G401 (cell line): Measurements from ENCODE around the gene STRA8. TPM values are rescaled to one million over a fixed set of nuclear protein-coding genes. Genes with fewer than 3 reads are reported as not detected.
"Not testable (repeated sequence)": the region's sequence is repeated elsewhere in the genome, so short reads cannot be mapped to it uniquely, and the experiment has no call there.

Source experiments
- DNase-seq: peaks from one replicate; pipeline ENCODE4 v3.0.0-alpha.2; 2015; ENCODE audit warnings: low spot score
- in situ Hi-C: cut with HindIII; loops from 2 replicates; pipeline ENCODE4 v1.10.0; 2016; ENCODE audit warnings: low sequenced_read_pairs, mixed read lengths
- total RNA-seq: library from RNA; depleted of rRNA; stranded (reverse); fragments of >200 nt; shearing (Covaris generic); gene quantifications from 2 replicates; pipeline ENCODE4 v1.2.3, GENCODE V29; 2014

The STRA8 gene
- total RNA-seq, 1 experiment from 2014 or later, result not detected

DNA sequence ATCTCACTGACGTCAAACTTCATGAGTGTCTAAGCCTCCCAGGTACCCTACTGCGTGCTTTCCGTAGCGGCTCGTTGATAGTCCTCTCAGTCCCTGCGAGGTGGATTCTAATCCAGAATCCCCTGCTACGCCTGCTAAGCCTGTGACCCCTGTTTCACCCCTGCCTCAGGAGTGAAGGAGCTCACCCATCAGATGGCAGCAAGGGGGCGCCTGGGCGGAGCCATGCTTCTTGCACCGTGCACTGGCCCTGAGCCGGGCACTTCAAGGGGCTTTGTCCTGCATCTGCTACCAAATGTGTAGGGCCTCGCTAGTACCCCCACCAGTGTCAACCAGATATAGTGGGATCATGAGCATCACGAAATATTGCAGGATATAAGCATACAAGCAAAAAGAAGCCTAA, 918 bp upstream of the STRA8 start:
- no peak for DNase-seq
- in situ Hi-C loops, result no loop called here

DNA sequence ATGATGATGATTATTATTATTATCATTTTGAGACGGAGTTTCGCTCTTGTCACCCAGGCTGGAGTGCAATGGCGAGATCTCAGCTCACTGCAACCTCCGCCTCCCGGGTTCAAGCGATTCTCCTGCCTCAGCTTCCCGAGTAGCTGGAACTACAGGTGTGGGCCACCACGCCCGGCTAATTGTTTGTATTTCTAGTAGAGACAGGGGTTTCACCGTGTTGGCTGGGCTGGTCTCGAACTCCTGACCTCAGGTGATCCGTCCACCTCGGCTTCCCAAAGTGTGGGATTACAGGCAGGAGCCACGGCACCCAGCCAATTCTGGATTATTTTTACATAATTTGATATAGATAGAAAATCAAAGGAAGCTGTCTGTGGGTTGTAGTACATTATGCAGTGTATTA, 457 bp downstream of the STRA8 start:
- in situ Hi-C loops, DNase-seq: not testable (repeated sequence)

DNA sequence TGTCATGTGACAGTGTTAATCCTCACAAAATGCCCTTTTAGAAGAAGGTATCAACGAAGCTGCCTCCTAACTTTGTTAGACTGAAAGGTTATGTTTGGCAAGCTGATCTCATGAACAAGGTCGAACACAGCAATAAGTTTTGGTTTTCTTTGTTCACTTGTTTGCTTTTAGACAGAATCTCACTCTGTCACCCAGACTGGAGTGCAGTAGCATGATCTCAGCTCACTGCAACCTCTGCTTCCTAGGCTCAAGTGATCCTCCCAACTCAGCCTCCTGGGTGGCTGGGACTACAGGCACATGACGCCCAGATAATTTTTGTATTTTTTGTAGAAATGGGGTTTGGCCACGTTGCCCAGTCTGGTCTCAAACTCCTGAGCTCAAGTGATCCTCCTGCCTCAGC, 1.1 kb downstream of the STRA8 start:
- in situ Hi-C loops, result no loop called here
- no peak for DNase-seq

DNA sequence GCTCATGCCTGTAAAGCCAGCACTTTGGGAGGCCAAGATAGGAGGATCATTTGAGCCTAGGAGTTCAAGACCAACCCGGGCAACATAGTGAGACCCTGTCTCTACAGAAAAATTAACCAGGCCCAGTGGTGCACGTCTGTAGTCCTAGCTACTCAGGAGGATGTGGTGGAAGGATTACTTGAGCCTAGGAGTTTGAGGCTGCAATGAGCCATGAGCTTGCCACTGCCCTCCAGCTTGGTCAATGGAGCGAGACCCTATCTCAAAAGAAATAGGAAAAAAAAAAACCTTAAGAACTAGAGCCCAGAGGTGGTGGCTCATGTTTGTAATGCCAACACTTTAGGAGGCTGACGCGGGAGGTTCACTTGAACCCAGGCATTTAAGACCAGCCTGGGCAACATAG, 2.2 kb downstream of the STRA8 start:
- in situ Hi-C loops, result no loop called here

DNA sequence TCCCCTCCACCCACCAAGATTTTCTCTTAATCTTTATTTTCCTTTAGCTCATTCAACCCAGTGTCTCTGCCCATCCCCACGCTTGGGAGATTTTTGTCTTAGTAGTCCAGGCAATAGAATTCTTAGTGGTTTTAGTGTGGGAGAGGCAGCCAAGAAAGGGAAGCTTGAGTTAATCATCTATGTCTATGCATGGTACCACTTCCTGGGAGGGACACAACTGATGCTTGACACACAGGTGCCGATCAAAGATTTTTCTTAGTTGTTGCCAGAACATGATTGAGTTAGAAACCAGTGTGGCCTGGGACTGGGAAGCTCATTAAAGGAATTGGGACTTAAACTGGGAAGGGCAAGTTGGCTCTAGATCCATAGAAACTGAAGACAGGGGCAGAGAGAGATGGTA, 3.1 kb downstream of the STRA8 start:
- DNase-seq, result no peak
- in situ Hi-C loops, result no loop called here

More for the DNA sequence above, 2.2 kb downstream of the STRA8 start:
- DNase-seq, result no peak

DNA sequence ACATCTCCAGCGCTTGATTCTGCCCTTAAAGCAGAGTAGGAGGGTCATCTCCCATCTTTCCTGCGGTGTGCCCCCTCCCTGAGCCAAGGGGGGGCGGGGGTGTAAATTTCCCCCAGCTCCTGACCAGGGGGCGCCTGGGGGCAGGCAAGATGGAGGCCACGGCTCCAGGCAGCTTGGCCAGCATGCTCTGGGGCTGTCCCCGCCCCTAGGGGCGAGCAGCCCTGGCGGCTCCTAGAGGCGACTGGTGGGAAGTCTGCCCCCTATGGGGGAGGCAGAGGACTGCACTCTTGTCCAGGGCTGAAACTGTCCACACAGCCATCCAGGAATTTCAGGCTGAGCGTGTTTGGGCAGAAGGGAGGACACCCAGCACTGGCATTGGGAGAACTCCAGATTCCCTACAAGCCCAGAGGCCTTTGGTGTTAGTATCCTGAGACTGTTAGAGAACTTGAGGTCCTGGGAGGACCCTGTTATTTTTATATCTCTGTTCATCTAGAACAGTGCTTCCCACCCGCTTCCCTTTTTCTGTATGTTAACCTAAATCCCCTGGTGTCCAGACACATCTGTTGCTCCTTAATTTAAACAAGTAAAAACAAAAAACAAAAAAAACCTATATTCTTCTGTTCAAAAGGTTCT, 4.6 kb downstream of the STRA8 start:
- in situ Hi-C loops, result no loop called here
- DNase-seq, result no peak

DNA sequence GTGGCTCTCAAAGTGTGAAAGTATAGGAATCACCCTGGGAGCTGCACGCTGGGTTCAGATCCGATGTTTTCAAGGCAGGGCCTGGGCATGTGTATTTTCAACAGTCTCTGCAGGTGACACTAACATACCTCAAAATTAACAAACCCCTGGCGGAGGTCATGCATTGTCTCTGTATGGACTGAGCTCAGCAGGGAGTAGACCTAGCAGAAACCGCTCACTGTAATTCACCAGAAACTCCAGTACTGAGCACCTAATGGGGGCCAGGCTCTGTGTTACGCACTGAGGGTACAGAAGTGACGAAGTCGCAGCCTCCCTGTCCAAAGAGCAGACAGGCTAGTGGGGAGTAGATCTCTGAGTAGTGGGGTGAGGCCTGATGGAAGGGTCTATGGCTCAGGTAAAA, 5.6 kb downstream of the STRA8 start:
- in situ Hi-C loops, result no loop called here
- no peak for DNase-seq

DNA sequence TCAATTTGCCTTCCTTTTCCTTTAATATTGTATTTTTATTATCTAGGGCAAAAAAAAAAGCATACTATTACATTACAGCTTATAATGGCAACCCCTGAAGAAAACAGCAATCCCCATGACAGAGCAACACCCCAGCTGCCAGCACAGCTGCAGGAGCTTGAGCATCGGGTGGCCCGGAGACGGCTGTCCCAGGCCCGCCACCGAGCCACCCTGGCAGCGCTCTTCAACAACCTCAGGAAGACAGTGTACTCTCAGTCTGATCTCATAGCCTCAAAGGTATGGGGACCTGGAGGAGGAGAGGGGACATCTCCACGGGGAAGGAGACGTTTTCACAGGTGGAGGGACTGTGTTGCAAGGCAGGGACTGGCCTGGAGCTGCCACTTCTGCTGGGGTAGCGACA, 6.8 kb downstream of the STRA8 start:
- in situ Hi-C loops, result no loop called here
- DNase-seq, result no peak

DNA sequence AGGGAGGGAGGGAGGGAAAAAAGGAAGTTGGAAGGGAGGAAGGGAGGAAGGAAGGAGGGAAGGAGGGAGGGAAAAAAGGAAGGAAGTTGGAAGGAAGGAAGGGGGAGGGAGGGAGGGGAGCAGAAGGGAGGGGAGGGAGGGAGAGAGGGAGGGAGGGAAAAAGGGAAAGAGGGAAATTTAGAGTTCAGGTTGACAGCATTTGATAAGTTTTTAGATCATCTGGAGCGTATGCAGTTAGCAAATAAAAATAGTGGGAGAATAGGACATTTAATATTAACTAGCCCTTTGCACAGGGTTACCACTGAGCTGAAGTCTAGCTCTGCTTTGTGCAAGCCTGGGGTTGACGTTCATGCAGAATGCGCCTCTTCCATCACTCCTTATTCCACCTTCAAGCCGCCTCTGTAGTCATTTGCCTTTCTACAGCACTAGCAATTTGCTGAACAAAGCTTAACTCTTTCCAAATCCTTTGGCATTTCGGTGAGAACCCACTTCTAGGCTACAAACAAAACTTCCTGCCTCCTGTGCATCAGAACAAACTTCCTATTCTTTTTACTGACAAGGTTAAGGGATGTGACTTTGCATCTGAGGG, 8.6 kb downstream of the STRA8 start:
- DNase-seq, result no peak
- in situ Hi-C loops, result no loop called here

DNA sequence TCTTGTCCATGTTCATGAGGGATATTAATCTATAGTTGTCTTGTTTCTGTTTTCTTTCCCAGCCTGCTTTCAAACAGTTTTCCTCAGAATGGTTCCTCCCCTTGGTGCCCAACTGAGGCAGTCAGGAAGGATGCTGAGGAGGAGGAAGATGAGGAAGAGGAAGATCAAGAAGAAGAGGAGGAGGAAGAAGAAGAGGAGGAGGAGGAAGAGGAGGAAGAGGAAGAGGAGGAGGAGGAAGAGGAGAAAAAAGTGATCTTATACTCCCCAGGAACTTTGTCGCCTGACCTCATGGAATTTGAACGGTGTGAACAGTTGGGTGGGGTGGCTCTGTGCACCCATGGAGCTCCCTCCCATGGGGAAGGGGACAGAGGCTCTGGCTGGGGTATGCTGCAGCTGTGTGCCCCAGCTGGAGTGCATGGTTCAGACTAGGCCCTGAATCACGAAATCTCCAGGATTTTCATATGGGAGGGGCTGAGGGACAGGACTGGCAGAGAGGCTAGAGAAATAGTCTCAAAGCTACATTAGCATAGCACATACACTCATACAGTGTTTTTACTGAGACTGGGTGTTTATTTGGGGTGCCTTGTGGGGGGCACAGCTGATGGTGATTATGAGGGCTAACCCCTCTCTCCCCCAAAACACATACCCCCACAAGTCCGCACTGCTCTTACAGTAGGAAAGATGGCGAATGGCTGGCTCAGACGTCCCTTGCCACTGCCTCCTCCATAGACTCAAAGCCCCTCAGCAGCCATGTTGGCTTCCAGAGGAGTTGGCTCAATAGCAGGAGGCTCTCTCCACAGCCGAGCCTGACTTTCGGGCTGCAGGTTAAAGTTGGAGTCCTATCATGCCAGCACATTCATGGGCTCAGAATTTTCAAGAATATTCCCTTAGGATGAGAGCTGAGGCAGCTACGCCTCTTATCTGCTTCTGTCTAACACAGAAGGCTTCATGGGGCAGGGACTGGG, 11.9 kb downstream of the STRA8 start:
- in situ Hi-C loops, result no loop called here
- DNase-seq, result no peak

DNA sequence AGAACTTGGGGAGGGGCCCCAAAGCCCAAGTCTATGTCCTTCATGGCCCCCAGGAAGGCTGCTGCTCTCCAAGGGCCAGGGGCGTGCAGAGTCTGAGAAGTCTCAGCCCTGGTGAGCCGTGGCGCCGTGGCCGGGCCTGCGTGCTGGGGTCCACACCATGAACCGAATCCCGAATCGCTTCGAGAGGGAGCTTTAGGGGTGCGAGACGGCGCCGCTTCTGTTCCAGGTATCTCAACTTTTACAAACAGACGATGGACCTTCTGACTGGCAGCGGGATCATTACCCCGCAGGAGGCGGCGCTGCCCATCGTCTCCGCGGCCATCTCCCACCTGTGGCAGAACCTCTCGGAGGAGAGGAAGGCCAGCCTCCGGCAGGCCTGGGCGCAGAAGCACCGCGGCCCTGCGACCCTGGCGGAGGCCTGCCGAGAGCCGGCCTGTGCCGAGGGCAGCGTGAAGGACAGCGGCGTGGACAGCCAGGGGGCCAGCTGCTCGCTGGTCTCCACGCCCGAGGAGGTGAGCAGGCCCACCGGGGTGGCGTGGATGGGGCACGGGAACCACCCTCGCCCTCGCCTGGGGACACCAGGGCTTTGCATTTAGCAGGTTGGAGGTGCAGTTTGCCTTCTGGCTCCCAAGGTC, 12.7 kb downstream of the STRA8 start:
- no peak for DNase-seq
- in situ Hi-C loops, result no loop called here

DNA sequence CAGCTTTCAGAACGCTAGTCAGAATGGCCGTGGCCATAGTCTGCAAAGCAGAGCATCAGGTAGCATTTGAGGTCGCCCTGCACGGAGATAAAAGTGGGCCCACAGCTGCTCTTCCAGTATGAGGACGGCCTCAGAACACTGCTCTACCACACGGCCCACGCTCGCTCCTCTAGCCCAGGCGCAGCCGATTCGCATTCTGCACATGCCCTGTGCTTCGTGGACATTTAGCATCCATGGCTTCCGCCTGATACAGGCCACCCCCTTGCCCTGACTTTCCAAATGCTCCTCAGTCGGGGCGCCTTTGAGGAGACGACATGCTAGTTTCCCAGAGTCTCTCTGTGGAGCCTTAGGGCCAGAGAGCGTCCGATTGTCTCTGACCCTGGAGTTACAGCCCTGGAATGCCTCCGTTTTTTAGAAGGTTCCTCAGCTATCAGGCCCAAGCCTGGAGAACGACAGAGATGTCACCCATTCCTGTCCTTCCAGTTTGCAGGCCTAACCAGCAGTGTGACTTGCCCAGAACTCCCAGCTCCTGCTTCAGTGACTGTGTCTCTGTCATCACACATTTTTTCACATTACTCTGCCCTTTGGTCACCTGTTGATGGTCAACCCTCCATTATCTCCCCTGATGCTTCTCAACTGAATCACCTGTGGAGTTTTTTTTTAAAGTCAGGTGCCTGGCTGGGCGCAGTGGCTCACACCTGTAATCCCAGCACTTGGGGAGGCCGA, 14.3 kb downstream of the STRA8 start:
- no peak for DNase-seq
- in situ Hi-C loops, result no loop called here

DNA sequence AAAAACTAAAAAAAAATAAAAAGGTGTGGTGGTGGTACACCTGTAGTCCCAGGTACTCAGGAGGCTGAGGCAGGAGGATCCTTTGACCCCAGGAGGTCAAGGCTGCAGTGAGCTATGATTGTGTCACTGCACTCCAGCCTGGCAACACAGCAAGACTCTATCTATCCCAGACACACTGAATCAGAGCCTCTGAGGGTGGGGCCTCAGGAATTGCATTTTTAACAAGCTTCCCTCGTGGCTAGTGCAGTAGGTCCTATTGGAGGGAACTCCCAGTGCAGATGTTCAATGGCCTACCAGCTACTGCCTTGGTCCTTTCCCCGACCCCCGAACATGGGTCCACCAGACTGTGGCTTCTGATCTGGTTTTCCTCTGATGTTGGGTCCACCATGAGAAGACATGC, 14.9 kb downstream of the STRA8 start:
- DNase-seq, result no peak
- in situ Hi-C loops, result no loop called here

DNA sequence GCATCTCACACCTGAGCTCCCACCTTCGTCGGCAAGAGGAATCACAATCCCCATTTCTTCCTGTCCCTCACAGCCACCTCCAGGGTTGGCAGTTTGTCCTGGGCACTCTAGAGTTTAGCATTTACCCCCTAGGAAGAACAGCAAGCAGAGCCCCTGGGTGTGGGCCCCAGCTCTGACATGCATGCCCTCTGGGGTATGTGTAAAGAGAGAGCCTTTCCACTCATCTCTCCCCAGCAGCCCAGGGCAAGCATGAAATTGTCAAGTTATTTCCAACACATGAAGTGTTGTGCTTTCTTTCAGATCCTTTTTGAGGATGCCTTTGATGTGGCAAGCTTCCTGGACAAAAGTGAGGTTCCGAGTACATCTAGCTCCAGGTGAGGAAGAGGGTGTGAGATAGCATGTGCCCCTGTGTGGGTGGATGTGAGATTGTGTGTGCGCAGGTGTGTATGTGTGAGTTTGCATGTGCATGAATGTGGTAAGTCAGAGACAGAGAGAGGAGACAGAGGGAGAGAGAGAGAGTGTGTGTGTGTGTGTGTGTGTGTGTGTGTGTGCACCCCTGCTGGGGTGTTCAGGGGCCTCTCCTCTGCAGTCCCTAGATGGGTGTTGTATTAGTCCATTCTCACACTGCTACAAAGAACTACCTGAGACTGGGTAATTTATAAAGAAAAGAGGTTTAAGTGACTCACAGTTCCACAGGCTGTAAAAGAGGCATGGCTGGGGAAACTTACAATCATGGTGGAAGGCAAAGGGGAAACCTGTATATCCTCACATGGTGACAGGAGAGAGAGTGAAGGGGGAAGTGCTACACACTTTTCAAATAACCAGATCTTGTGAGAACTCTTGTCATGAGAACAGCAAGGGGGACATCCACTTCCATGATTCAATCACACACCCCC, 18.1 kb downstream of the STRA8 start:
- no peak for DNase-seq
- in situ Hi-C loops, result no loop called here

DNA sequence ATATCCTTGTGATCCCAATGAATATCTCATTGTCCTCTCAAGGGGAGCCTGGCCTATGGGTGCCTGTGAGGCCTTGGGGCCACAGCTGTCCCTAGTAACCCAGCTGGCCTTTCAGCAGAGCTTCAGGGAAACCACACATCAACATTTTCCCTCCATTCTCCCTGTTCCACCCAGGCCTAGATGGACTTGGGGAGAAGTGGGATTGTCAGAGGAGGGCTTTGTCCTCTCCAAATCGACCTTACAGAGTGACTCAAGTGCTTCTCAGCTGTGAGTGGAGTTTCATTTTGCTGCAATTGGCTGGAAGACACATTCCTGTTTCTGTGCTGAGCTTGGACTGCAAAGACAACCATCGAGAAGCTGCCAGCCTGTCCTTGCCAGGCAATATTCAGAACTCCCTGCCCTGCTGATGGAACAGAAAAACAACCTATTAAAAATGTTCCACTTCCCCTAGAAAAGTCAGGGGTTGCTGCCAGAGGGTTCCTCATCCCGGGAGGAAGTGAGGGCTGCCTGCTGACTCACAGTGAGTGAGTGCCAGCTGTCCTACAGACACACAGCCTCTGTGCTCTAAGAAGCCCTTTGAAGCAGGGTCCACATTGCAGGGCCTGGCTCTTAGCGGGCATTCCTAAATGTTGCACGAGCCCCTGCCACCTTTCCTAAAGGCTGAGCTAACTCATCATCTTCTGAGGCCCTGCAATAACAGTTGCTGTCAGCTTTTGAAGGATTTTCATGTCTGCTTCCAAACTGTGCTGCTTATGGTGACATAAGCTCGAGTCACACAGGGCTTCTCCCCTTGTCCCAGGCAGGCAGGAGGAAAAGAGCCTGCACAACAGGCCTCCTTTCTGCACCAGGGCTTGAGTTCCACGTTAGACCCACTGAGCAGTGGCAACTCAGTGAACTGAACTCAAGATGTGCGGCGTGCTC, 20.5 kb downstream of the STRA8 start:
- in situ Hi-C loops, result no loop called here
- DNase-seq, result peak; percentile 79

DNA sequence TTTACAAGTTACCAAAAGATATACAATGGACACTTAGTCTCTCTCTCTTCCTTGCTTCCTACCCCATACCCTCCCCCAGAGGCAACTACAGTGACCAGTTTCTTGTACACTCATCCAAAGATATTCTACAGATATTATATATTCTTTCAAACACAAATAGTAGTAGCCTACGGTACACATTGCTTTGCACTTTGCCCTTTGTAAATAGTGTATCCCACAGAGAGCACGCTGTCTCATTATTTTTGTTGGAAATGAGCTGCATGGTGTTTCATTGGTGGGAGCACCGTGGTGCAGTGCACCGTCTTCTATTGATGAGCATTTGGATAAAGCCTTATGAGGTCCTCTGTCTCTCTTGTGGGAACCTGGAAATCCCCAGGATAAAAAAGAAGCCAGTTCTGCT, 24.2 kb downstream of the STRA8 start:
- no peak for DNase-seq
- in situ Hi-C loops, result no loop called here

DNA sequence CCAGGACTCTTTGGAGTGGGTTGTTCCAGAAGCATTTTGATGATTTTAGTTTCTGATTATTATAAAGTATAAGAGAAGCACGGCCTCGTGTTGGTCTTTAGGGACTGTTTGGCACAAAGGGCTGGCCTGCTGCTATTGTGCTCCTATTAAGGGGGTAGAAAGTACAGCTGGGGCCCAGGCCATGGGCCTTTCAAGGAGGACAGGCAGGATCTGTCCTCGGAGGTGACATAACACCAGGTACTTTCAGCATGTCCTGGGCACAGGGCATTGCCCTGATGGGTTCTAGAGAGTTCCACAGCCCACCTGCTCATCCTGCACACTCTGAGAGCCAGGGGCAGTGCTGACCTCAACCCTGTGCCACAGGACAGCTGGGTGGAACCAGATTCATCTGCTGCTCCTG, 24.9 kb downstream of the STRA8 start:
- in situ Hi-C loops, result no loop called here

More for the DNA sequence above, 24.9 kb downstream of the STRA8 start:
- no peak for DNase-seq
